ENCODE data around the gene CHCHD10. TPM values are rescaled to one million over a fixed set of nuclear protein-coding genes. Genes with fewer than 3 reads are reported as not detected.

CHCHD10 gene
- total and polyA plus RNA-seq, 4 donors, result 16.6 to 174 (median 82.5) TPM

GRCh38 chr22:23815541-23816155, 47.9 kb upstream of the CHCHD10 start:
- DNase-seq, result no peak
- H3K4me3 ChIP-seq, result no peak overlapping the region
- no peaks in the 10 kb centered on the region for H3K4me1 ChIP-seq (ENCODE audit: control insufficient read depth in 5 of 5, insufficient read depth in 5 of 5, low read length in 5 of 5)
- ATAC-seq (ENCODE audit: insufficient read depth, low FRiP score), result no peak
- peak overlapping the region in 1 of 2 donors; percentile 87 for H3K27ac ChIP-seq (ENCODE audit: low read depth in 1 of 2, low read length in 1 of 2)
- H3K36me3 ChIP-seq (ENCODE audit: control insufficient read depth in 4 of 4, insufficient read depth in 4 of 4, low read length in 4 of 4), result peaks cover 9 to 46% (median 27%) of the 10 kb centered on the region in 4 donors
- no peak for TF ChIP-seq CTCF (IDR thresholded peaks at IDR 0.05; ENCODE audit: control extremely low read depth, extremely low read depth)
- no peak overlapping the region for H3K9ac ChIP-seq (ENCODE audit: insufficient read depth in 1 of 2, low read length in 2 of 2)
- 84 to 85% methylated on average over 10 of the region's 10 CpGs for WGBS, 2 donors
- H3K9me3 ChIP-seq (ENCODE audit: control insufficient read depth in 4 of 4, insufficient read depth in 3 of 4, low read length in 3 of 4), result no peaks in the 10 kb centered on the region
- no peaks in the 10 kb centered on the region for H3K27me3 ChIP-seq (ENCODE audit: control insufficient read depth in 3 of 3, insufficient read depth in 3 of 3, low read length in 2 of 3)

- ATAC-seq (ENCODE audit: insufficient read depth, low FRiP score), result no peak
- H3K36me3 ChIP-seq (ENCODE audit: control insufficient read depth in 4 of 4, insufficient read depth in 4 of 4, low read length in 4 of 4), result peaks cover 7 to 35% (median 19%) of the 10 kb centered on the region in 4 donors
- 96 to 97% methylated on average over 4 of the region's 4 CpGs for WGBS, 2 donors
- DNase-seq, result no peak
- TF ChIP-seq CTCF (IDR thresholded peaks at IDR 0.05; ENCODE audit: control extremely low read depth, extremely low read depth), result no peak
- H3K4me3 ChIP-seq, result no peak overlapping the region
- H3K4me1 ChIP-seq (ENCODE audit: control insufficient read depth in 5 of 5, insufficient read depth in 5 of 5, low read length in 5 of 5), result no peaks in the 10 kb centered on the region
- no peak overlapping the region for H3K9ac ChIP-seq (ENCODE audit: insufficient read depth in 1 of 2, low read length in 2 of 2)
- no peaks in the 10 kb centered on the region for H3K27me3 ChIP-seq (ENCODE audit: control insufficient read depth in 3 of 3, insufficient read depth in 3 of 3, low read length in 2 of 3)
- no peak overlapping the region for H3K27ac ChIP-seq (ENCODE audit: low read depth in 1 of 2, low read length in 1 of 2)
- H3K9me3 ChIP-seq (ENCODE audit: control insufficient read depth in 4 of 4, insufficient read depth in 3 of 4, low read length in 3 of 4), result no peaks in the 10 kb centered on the region
Observed at GRCh38 chr22:23812378-23812777, 44.6 kb upstream of the CHCHD10 start.

GRCh38 chr22:23806837-23807236, 39.1 kb upstream of the CHCHD10 start:
- ATAC-seq (ENCODE audit: insufficient read depth, low FRiP score) (no peak), DNase-seq (no peak)
- Histone ChIP-seq H3K9ac (ENCODE audit: insufficient read depth in 1 of 2, low read length in 2 of 2) (no peak overlapping the region), H3K4me3 (no peak overlapping the region), H3K4me1 (ENCODE audit: control insufficient read depth in 5 of 5, insufficient read depth in 5 of 5, low read length in 5 of 5) (no peaks in the 10 kb centered on the region), H3K9me3 (ENCODE audit: control insufficient read depth in 4 of 4, insufficient read depth in 3 of 4, low read length in 3 of 4) (peaks cover 0 to 2% (median 0%) of the 10 kb centered on the region in 4 donors), H3K36me3 (ENCODE audit: control insufficient read depth in 4 of 4, insufficient read depth in 4 of 4, low read length in 4 of 4) (peaks cover 11 to 40% (median 35%) of the 10 kb centered on the region in 4 donors), H3K27me3 (ENCODE audit: control insufficient read depth in 3 of 3, insufficient read depth in 3 of 3, low read length in 2 of 3) (no peaks in the 10 kb centered on the region), H3K27ac (ENCODE audit: low read depth in 1 of 2, low read length in 1 of 2) (no peak overlapping the region)
- no peak for TF ChIP-seq CTCF (IDR thresholded peaks at IDR 0.05; ENCODE audit: control extremely low read depth, extremely low read depth)
- 87 to 94% methylated on average over 1 of the region's 1 CpG for WGBS, 2 donors

All from lung (tissue), 12 donors.